HS-27A (cell line): ENCODE data around the gene PDCD1LG2.
"Not testable (repeated sequence)": the region's sequence is repeated elsewhere in the genome, so short reads cannot be mapped to it uniquely, and the experiment has no call there.

Experiments
- DNase-seq: peaks from one replicate; pipeline ENCODE4 v3.0.0-alpha.2; 2012; ENCODE audit warnings: low read depth, missing footprints

The PDCD1LG2 gene

DNA sequence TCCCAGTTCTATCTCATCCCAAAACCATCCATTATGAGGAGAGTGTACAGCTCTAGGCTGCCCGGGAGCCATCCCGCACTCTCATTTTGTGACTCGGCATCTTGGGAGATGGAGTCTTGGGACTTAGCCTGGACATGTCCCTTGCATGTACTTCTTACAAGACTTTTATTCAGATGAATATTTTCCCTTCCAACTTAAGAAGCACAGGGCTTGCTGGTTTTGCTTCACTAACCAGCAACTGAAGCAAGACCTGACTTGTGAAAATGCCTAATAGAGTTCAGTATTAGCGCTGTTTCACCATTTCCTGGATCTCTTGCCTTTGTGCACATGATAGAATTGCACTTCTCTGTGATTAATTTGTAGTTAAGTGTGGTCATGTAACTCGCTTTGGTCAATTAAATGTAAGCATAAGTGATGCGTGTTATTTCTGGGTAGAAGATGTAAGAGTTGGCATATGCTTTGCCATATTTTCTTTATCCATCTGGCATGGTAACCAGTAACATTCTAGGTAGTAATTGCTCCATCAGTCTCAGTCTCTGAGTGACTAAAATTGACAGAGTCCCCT is 55.8 kb downstream of the PDCD1LG2 start:
- no peak for DNase-seq

DNA sequence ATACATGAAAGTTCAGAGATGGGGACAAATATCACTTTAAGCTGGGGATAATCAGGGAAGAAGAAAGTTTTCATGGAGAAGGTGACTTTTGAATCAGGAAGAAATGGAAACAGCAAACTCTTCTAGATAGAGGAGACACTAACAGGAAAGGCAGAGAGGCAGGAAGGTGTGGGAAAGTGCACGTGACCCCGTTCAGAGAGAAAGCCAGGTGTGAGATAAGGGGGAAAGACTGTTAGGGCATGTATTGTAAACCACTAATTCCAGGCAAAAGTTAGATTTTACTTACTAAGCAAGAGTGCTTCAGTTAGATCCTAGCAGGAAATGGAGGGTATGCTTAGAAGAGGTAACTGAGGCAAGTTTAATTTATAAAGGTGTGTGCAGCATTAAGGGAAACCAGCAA is 58.5 kb downstream of the PDCD1LG2 start:
- DNase-seq: no peak

DNA sequence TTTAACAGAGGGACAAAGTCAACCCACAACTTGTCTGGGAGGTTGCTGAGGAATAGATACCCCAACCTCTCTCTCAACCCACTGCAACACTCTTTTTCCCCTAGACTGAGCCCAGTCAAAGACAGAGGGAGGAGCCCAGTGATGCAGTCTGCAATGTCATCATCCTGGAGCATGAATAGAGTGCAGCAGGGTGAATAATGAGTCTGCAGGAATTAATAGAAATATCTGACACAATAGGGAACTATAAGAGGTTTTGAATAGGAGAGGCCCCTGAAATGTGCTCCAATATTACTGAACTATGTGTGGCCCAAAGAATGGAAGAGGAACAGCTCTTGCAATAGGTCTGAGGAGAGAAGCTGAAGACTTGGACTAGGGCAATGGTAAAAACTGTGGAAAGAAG is 59.1 kb downstream of the PDCD1LG2 start:
- DNase-seq: no peak

DNA sequence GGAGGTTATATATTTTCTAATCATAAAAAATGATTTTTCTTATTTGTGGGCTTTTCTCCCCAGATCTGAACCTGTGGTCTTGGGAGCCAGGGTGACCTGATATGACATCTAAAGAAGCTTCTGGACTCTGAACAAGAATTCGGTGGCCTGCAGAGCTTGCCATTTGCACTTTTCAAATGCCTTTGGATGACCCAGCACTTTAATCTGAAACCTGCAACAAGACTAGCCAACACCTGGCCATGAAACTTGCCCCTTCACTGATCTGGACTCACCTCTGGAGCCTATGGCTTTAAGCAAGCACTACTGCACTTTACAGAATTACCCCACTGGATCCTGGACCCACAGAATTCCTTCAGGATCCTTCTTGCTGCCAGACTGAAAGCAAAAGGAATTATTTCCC is 59.6 kb downstream of the PDCD1LG2 start:
- no peak for DNase-seq

DNA sequence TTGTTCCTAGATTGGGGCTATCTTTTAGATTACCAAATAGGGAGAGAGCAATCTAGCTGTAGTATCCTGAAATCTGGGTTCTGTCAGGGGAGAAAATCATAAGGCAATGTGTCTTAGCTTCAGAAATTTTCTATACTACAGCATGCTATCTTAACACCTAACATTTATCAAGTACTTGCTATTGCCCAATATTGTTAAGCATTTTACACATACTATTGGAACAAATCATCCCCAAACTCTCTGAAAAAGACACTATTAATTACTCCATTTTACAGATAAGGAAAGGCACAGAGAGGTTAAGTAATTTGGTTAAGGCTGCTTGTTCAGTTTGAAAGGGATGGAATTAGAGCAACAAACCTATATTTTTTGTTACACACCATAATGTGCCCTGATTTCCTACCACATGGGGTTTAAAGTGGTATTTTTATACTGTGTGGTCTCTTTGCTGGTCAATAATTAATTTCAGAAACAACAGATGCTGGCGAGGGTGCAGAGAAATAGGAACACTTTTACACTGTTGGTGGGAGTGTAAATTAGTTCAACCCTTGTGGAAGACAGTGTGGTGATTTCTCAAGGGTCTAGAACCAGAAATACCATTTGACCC is 61.4 kb downstream of the PDCD1LG2 start:
- DNase-seq: no peak

DNA sequence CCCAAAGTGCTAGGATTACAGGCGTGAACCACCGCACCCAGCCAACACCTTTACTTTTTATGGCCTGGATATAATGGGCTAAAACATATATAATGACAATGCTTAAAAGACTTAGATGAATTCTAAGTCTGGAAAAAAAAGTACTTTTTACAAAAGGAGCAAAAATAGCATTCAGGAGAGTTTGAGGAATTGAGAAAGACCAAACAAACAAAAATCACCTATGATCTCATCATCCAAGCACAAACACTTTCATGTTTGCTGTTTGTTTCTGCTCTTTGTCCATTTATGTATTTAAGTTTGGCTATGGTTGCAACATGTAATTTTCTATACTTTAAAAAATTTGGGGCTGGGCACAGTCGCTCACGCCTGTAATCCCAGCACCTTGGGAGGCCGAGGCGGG is 63.8 kb downstream of the PDCD1LG2 start:
- DNase-seq: no peak

DNA sequence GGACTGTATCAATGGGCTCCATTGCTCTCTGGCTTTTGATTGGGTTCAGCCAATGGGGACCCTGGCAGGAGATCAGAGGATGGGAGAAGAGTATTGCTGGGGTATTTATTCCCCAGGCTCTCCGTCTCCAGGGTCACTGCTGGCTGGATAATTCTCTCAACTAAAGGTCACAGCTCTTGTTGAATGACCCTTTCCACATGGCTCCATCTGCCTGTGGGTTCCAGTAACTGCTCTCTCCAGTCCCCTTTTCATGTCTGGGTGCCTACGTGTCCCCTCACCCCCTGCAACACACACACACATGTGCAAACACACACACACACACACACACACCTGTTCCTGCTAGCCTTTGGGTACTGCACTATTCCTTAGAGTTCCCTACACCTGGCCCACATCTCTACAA is 64.7 kb downstream of the PDCD1LG2 start:
- no peak for DNase-seq

DNA sequence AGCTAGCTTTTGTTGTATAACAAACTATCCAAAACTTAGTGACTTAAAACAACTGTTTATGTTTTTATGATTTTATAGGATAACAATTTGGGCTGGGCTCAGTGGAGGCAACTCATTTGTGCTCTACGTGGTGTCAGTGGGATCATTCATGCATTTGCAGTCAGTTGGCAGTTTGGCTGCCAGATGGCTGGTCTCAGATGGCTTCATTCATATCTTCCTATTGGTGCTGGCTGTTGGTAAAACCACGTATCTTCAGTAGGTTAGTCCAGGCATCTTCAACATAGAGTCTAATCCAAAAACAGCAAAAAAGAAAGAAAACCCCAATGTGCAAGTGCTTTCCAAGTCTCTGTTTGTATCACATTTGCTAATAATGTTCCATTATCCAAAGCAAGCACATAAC is 66.9 kb downstream of the PDCD1LG2 start:
- no peak for DNase-seq

DNA sequence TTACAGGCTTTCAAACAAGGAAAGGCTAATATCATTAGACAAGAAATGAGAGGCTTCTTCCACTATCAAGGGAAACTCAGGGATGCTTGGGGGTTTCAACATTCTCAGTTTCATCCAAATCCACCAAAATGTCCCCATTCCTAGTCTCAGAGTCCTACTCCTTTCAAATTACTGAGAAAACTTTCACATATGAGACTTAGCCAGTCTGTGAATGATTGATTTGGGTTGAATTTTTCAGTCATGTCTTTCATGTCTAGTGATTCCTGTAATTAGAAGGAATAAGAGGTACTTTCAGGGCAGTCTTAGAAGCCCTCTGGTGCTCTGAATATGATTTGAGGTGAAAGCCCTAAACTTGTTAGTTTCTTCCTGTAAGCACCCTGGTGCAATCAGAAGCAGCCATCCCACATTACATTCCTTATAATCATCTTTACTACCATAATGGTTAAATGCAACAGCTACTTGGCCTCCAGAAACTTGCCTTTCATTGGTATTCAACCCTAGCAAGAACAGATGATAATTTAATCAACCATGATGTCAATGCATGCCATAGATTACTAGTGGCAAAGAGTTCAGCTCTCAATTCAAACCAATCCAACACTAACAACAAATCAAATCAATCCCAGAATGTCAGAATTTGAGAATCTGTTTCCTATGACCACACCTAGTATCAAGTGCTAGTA is 67.8 kb downstream of the PDCD1LG2 start:
- no peak for DNase-seq

DNA sequence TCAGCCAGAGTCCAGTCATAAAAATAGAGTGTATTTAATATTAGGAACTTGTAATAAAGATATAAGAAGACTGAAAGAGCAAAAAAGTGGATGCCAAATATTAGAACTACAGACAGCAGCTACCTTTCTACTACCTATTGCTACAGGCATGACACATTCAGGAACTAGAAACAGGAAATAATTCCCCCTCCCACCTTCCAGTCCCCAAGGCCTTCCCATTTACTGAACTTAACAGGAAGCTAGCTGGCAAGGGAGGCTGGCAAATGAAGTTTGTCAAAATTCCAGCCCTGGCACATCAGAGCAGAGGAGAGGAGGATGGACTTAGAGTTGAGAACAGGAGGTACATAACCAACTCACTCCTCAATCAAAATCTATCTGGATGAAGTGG is 68.4 kb downstream of the PDCD1LG2 start:
- DNase-seq: no peak

DNA sequence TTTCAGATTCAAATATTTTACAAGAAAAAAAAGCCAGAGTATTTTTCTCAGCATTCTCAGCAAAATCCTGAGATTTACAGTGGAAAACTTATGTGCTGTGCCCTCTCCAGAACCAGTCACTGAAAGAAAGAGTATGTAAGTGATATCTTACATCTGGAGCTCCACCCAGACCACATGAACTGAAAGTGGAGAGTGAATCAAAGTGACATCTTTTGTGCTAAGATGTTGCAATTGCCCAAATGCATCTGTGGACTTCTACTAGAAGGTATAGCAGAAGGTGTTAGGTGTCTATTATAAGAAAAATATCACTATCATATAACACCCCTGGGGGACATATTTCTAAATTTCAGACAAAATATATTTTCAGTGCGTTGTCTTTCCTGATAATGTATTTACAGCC is 69.5 kb downstream of the PDCD1LG2 start:
- DNase-seq: no peak

DNA sequence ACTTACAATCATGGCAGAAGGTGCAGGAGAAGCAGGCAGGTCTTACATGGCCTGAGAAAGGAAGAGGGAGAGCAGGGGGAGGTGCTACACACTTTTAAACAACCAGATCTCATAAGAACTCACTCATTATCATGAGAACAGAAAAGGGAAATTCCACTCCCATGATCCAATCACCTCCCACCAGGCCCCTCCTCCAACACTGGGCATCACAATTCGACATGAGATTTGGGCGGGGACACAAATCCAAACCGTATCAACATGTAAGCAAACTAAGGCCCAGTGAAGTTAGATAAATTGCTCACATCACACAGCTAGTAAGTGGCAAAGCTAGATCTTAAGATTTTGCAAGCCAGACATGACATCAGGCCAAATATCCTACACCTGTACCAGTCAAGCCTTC is 70.3 kb downstream of the PDCD1LG2 start:
- DNase-seq: no peak

DNA sequence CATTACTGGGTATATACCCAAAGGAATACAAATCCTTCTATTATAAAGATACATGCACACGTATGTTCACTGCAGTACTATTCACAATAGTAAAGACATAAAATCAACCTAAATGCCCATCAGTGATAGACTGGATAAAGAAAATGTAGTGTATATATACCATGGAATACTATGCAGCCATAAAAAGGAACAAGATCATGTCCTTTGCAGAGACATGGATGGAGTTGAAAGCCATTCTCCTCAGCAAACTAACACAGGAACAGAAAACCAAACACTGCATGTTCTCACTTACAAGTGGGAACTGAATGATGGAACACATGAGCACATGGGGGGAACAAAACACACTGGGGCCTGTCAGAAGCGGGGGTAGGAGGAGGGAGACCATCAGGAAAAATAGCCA is 71.4 kb downstream of the PDCD1LG2 start:
- DNase-seq: not testable (repeated sequence)

DNA sequence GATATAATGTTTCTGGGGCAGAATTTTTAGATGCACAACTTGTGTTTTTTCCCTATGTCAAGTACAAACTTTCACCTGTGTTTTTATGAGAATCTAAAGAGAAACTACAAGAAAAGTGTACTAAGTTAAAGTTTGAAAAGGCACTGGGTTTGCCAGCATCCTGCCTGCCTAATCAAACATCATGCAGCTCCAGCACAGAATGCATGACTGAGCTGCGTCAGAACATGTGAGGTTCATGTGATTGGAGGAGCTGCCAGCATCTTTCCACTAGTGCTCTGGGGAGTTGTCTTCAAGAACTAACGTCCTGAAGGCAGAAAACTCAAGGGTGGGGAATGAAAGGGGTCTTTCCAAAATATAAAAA is 72.5 kb downstream of the PDCD1LG2 start:
- DNase-seq: no peak

DNA sequence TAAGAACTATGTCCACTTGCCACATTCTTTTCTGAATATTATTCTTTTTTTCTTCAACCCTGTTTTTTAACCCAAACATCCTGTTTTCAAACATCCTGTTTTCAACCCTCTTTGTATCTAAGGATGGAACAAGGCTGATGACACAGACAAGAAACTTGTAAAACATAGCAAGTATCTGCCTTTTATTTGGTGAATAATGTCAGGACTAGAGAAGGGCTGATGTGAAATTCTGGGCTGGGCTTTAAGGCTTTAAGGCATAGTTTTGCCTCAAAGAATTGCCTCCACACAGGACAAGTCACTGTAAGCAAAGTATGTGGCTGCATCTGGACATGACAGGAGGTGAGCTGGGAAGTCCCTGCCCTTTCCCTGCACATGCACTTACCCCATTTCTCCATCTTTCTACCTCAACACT is 76.1 kb downstream of the PDCD1LG2 start:
- peak; percentile 31 for DNase-seq

DNA sequence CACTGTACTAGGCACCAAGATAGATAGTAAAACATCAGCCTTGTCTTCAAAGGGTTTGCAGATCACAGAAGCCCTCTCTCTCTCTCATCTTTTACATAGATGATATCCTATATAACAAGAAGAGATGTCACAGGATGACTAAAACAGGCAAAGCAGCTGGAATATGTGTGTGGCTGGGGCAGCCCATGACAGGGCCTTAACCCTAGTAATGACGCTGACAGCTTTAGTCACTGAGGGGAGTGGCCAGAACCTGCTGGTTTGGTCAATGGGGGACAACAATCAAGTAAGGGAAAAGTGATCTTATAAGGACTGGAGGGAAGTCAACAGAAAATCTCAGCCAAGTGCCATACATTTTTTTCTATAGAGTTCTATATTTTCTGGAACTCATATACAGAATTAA is 76.7 kb downstream of the PDCD1LG2 start:
- DNase-seq: peak; percentile 51

DNA sequence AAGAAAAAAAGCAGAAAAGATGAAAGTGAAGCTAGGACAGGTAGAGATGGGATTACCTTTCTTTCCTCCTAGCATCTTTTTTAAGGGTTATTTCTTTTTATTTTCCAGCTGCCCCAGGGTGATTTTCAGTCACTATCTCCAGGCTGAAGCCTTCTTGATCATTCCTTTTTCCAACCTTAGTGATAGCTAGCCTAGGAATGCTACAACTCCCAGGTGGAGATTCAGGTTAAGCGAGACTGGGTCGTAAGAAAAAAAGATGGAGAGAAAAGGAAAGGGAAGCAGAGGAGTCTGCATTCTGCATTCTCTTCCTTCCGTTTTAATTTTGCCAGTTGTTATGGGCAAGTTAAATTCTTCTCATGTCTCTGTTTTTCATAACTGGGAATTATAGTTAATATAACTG is 81.9 kb downstream of the PDCD1LG2 start:
- no peak for DNase-seq

DNA sequence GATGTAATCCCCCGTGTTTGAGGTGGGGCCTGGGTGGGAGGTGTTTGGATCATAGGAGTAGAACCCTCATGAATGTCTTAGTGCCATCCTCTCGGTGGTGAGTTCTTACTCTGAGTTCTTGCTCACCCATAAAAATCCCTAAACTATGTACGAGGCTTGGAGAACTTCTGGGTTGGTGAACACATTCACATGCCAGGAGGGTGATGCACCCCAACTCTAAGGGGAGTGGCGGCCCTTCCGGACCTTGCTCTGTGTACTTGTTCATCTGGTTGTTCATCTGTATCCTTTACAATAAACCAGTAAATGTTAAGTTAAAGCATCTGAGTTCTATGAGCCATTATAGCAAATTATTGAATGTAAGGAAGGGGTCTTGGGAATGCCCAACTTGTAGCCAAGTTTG is 82.6 kb downstream of the PDCD1LG2 start:
- DNase-seq: no peak

DNA sequence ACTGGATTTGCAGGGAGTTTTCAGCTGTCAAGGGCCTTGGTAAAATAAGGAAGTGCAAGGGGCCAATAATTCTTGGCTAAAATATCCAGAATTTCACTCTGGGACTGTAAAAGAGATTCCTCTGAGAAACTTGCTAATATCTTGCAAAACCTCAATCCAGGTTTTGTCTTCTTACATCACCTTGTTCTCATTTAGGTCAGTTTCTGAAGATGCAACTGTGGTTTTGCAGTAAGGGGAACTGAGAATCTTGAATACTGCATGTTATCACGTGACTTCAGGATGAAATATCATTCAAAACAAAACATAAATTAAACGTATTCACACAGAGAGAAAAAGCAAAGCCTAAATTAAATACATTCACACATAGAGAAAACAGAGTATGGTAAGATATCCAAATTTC is 83.6 kb downstream of the PDCD1LG2 start:
- DNase-seq: no peak

DNA sequence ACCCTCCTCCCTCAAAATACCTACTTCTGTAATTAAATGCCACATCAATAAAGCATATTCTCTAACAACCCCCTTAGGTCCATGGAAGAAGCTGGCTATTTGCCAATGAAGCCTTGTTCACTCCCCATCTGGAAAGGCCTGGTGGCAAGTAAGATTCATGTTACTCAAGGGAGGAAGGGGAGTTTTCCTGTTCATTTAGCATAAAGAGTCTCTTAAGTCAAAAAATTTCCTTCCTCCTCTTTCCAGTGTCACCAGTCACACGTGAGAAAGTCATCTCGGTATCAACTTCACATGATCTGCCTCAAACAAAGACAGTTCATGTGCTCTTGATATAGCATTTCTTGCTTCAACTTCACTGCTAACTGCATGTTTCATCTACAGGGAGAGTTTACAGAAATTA is 85.8 kb downstream of the PDCD1LG2 start:
- no peak for DNase-seq

DNA sequence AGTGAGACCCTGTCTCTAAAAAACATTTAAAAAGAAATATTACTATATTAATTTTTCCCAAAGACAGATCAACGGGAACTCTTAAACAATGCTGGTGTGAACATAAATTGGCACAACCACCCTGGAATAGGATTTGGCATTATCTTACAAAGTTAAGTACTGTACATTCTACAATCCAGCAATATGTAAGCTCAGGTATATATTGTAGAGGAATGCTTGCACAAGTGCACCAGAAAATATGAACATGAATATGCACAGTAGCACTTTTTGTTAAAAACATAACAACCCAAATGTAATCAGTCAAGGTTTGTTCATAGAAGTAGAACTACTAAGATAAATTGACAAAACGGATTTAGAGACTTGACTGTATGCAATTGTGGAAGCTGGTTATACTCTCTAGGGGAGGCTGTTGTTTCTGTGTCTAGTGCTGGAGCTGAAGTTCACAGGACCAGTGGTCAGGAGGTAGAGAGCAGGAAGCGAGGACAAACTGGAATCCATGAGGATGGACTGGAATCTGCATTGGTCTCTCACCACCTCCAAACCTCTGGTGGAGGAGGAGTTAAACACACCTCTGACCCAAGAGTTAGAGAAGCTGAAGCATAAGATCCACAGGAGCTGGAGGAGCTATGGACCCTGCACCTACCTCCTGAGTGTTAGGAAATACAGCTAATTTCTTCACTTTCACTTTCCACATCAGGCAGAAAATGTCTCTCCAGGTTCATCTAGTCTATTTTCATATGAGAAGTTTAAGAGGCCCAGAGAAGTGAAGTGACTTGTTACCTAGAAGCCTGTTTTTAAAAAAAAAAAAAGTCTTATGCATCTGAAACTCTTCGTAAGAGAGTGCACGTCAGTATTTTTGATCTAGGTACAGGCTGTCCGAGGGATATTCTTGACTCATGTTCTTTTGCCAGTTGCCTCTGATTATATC is 98.2 kb downstream of the PDCD1LG2 start:
- DNase-seq: no peak

DNA sequence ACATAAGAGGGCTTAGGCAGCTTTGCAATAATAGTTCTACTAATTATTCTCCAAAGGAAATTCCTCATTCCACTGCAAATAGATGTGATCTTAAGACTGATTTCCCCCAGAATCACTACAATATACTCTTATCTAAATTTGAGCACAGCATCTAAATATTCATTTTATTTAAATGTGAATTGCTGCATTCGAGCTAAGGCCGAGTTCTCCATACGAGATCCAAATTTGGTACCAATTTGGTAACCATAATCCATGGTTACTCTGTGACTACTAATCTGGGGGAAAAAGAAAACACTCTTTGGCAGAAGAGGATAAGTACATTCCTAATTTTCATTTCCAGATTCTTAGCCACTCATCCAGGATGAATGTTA is 98.9 kb downstream of the PDCD1LG2 start:
- DNase-seq: no peak

DNA sequence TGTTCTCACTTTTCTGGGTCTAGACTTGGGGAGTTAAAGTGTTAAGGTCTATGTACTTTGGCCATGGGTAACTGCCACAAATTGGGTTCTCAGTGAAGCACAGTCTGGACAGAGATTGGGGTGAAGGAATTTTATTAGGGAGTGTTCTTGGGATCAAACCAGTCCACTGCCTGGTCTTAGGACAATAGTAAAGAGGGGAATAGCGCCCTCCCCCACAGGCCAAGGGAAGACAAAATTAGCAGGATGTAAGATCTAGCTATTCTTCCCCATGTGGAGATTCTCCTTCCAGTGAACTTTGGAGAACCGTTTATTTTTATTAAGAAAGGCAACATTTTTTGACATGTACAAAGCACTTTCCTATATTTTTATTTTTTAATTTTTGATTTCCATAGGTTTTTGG is 100.2 kb downstream of the PDCD1LG2 start:
- no peak for DNase-seq
